BJ (cell line): Measurements from ENCODE around the gene MCCC1. TPM values are rescaled to one million over a fixed set of nuclear protein-coding genes. Genes with fewer than 3 reads are reported as not detected.

Experiments
- CTCF ChIA-PET: fragments of 350-600 bp; formaldehyde crosslinking; extraction: SDS; loops from one replicate; lab custom pipeline; 2021; ENCODE audit warnings: antibody characterized with exemption, inconsistent platforms; lab: Yijun Ruan, JAX
- POLR2A ChIA-PET: fragments of 300-600 bp; sonication (Branson Sonifier 250); formaldehyde crosslinking; extraction: SDS; loops from one replicate; lab custom pipeline; 2021; ENCODE audit warnings: antibody characterized with exemption; lab: Charles Lee
- DNase-seq: peaks from one replicate; pipeline ENCODE4 v3.0.0-alpha.2; 2011; ENCODE audit warnings: low read depth
- H3K27me3 ChIP-seq: 2 replicates; pipeline ENCODE4 v1.6.0; 2011; ENCODE audit warnings: low read length; ENCODE audit not compliant: control insufficient read depth, insufficient read depth
- H3K36me3 ChIP-seq: 2 replicates; pipeline ENCODE4 v1.5.1; 2011; ENCODE audit warnings: low read length; ENCODE audit not compliant: control insufficient read depth, insufficient read depth
- H3K4me3 ChIP-seq: 2 replicates; pipeline ENCODE4 v1.5.1; 2011; ENCODE audit warnings: low read depth, mild to moderate bottlenecking, control low read depth, low read length
- CTCF ChIP-seq: IDR thresholded peaks from 2 replicates; pipeline ENCODE4 v1.5.1; 2011; ENCODE audit warnings: low read depth, mild to moderate bottlenecking, control low read depth, inconsistent platforms, low read length, moderate library complexity; ENCODE audit not compliant: insufficient read depth
- polyA plus RNA-seq: library from polyadenylated mRNA; depleted of rRNA; stranded (reverse); fragments of >200 nt; gene quantifications from 2 replicates; pipeline ENCODE4 v1.2.3, GENCODE V29; 2011

MCCC1 gene
- polyA plus RNA-seq, 1 experiment: 12.5 TPM

- CTCF ChIA-PET: interaction anchor here (1.2 to 4.5 kb wide), 7 partner anchors 11 to 260 kb away, joined by 3 to 102 read pairs (median 10); no protein-coding TSS in a partner anchor
- H3K4me3 ChIP-seq: no peak overlapping the region
- POLR2A ChIA-PET: no interaction called here
- H3K36me3 ChIP-seq: no peaks in the 10 kb centered on the region
- no peak for DNase-seq
- no peak for TF ChIP-seq CTCF
- H3K27me3 ChIP-seq: peaks cover 1% of the 10 kb centered on the region; the same call in 1 of the 2 replicates
Measured at GRCh38 chr3:183123891-183124290, 24.6 kb upstream of the MCCC1 start.

DNA sequence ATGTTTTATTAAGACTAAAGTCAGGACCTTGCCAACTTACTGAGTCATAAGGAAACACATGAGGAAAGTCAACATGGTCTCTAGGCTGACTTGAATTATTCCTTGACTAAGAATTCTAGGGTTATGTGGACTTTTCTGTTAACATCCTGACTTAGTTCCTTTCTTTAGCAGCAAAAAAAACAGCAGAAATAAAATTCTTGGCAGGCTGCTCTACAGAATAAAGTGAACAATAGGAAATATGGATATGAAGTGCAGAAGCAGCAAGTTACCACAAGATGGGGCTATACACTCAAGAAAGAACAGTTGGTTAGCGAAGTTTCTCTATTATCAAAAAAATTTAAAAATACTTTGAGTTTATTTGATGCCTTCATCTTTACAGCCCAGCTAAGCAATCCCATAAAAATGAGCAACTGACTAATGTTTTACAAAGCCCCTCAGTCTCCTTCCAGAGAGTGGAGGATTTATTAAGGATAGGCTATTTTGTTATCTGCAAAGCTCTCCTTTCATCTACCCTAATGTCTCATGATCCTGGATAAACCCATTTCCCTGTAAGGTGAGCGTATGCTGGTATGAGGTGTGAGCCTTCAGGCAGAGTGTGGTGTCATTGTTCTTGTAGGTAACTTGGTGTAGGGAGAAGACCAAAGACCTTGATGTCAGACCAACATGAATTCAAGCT lies 23.1 kb upstream of the MCCC1 start:
- no peak overlapping the region for H3K4me3 ChIP-seq
- POLR2A ChIA-PET: no interaction called here
- peak; percentile 75 for TF ChIP-seq CTCF
- peaks cover 2% of the 10 kb centered on the region for H3K27me3 ChIP-seq
- CTCF ChIA-PET: interaction anchor here (0.8 to 4.5 kb wide), 20 partner anchors 9 to 409 kb away, joined by 3 to 102 read pairs (median 4); partner anchors contain the start of gene LAMP3
- no peak for DNase-seq
- H3K36me3 ChIP-seq: no peaks in the 10 kb centered on the region

GRCh38 chr3:183120538-183121215 lies 21.4 kb upstream of the MCCC1 start:
- no peak for DNase-seq
- no peak overlapping the region for H3K4me3 ChIP-seq
- CTCF ChIA-PET: interaction anchor here (0.8 to 4.5 kb wide), 3 partner anchors 60 to 263 kb away, joined by 3 to 102 read pairs (median 4); no protein-coding TSS in a partner anchor
- TF ChIP-seq CTCF: no peak
- peaks cover 6% of the 10 kb centered on the region for H3K27me3 ChIP-seq
- POLR2A ChIA-PET: no interaction called here
- H3K36me3 ChIP-seq: no peaks in the 10 kb centered on the region

GRCh38 chr3:183117056-183117455 lies 17.8 kb upstream of the MCCC1 start:
- TF ChIP-seq CTCF: no peak
- no peaks in the 10 kb centered on the region for H3K36me3 ChIP-seq
- CTCF ChIA-PET: interaction anchor here (1.5 kb wide), 1 partner anchor 14 kb away, joined by 3 read pairs; no protein-coding TSS in a partner anchor
- no peak overlapping the region for H3K4me3 ChIP-seq
- DNase-seq: no peak
- POLR2A ChIA-PET: no interaction called here
- peaks cover 14% of the 10 kb centered on the region for H3K27me3 ChIP-seq

GRCh38 chr3:183116025-183116614 lies 16.8 kb upstream of the MCCC1 start:
- no peak for DNase-seq
- CTCF ChIA-PET: interaction anchor here (0.6 kb wide), 1 partner anchor 9 kb away, joined by 3 read pairs; no protein-coding TSS in a partner anchor
- POLR2A ChIA-PET: no interaction called here
- TF ChIP-seq CTCF: no peak
- Histone ChIP-seq H3K4me3 (no peak overlapping the region), H3K27me3 (peaks cover 14% of the 10 kb centered on the region), H3K36me3 (no peaks in the 10 kb centered on the region)
